GM19099 (cell line): ENCODE results near the gene CYBB.

ENCODE experiments used
- POLR2A ChIP-seq: IDR thresholded peaks from 3 replicates; pipeline ENCODE4 v1.6.1; 2011; ENCODE audit warnings: low read depth; ENCODE audit not compliant: insufficient read length; ENCODE audit errors: extremely low read depth

CYBB gene

GRCh38 chrX:37776283-37776986 lies 3.4 kb upstream of the CYBB start:
- TF ChIP-seq POLR2A = no peak

GRCh38 chrX:37776987-37777325 lies 2.9 kb upstream of the CYBB start:
- no peak for TF ChIP-seq POLR2A

GRCh38 chrX:37781081-37781480 lies 1.2 kb downstream of the CYBB start:
- no peak for TF ChIP-seq POLR2A

GRCh38 chrX:37781814-37782213 lies 2.0 kb downstream of the CYBB start:
- peak; percentile 4 for TF ChIP-seq POLR2A

GRCh38 chrX:37782359-37782758 lies 2.5 kb downstream of the CYBB start:
- no peak for TF ChIP-seq POLR2A

- no peak for TF ChIP-seq POLR2A
Measured at GRCh38 chrX:37783305-37783704, 3.4 kb downstream of the CYBB start.

- TF ChIP-seq POLR2A = no peak
Measured at GRCh38 chrX:37785569-37785968, 5.7 kb downstream of the CYBB start.

GRCh38 chrX:37786624-37787422 lies 7.0 kb downstream of the CYBB start:
- no peak for TF ChIP-seq POLR2A

- TF ChIP-seq POLR2A = peak; percentile 23
Measured at GRCh38 chrX:37787423-37787869, 7.6 kb downstream of the CYBB start.

GRCh38 chrX:37796310-37796709 lies 16.5 kb downstream of the CYBB start:
- no peak for TF ChIP-seq POLR2A

GRCh38 chrX:37796805-37797204 lies 16.9 kb downstream of the CYBB start:
- TF ChIP-seq POLR2A = no peak

- no peak for TF ChIP-seq POLR2A
Measured at GRCh38 chrX:37799936-37800335, 20.1 kb downstream of the CYBB start.

- no peak for TF ChIP-seq POLR2A
Measured at GRCh38 chrX:37800717-37801116, 20.9 kb downstream of the CYBB start.

GRCh38 chrX:37802028-37802427 lies 22.2 kb downstream of the CYBB start:
- no peak for TF ChIP-seq POLR2A

GRCh38 chrX:37803057-37803456 lies 23.2 kb downstream of the CYBB start:
- TF ChIP-seq POLR2A = no peak

GRCh38 chrX:37809970-37810369 lies 30.1 kb downstream of the CYBB start:
- no peak for TF ChIP-seq POLR2A
